Measurements from ENCODE around the gene CCR2. TPM values are rescaled to one million over a fixed set of nuclear protein-coding genes. Genes with fewer than 3 reads are reported as not detected.
"Not testable (repeated sequence)": the region's sequence is repeated elsewhere in the genome, so short reads cannot be mapped to it uniquely, and the experiment has no call there.

The CCR2 gene
- total and polyA plus RNA-seq, 4 donors: 0.13 to 2.2 (median 0.44) TPM; not detected in 1

- H3K27ac ChIP-seq (ENCODE audit: low read depth, low read length); H3K27me3 ChIP-seq (ENCODE audit: control insufficient read depth, insufficient read depth, low read length); H3K36me3 ChIP-seq (ENCODE audit: control insufficient read depth, insufficient read depth, low read length); H3K4me1 ChIP-seq (ENCODE audit: control insufficient read depth, insufficient read depth, low read length); H3K4me3 ChIP-seq (ENCODE audit: low read depth, low read length); DNase-seq (ENCODE audit: low read depth in 4 of 6, low spot score in 6 of 6); H3K9me3 ChIP-seq (ENCODE audit: control insufficient read depth, insufficient read depth, low read length): not testable (repeated sequence)
- 97% methylated on average over 3 of the region's 3 CpGs for WGBS (ENCODE audit: insufficient coverage)
Measured at GRCh38 chr3:46330676-46331075, 23.2 kb upstream of the CCR2 start.

- Histone ChIP-seq H3K9me3 (ENCODE audit: control insufficient read depth, insufficient read depth, low read length) (peaks cover 3% of the 10 kb centered on the region), H3K27ac (ENCODE audit: low read depth, low read length) (no peak overlapping the region), H3K36me3 (ENCODE audit: control insufficient read depth, insufficient read depth, low read length) (no peaks in the 10 kb centered on the region), H3K27me3 (ENCODE audit: control insufficient read depth, insufficient read depth, low read length) (no peaks in the 10 kb centered on the region), H3K4me3 (ENCODE audit: low read depth, low read length) (no peak overlapping the region), H3K4me1 (ENCODE audit: control insufficient read depth, insufficient read depth, low read length) (no peaks in the 10 kb centered on the region)
- DNase-seq (ENCODE audit: low read depth in 4 of 6, low spot score in 6 of 6): peak in 1 of 6 donors; percentile 31
- no CpG with 5 or more reads among the region's 4 CpGs for WGBS (ENCODE audit: insufficient coverage)
Measured at GRCh38 chr3:46334741-46335478, 19.0 kb upstream of the CCR2 start.

- Histone ChIP-seq H3K27me3 (ENCODE audit: control insufficient read depth, insufficient read depth, low read length) (no peaks in the 10 kb centered on the region), H3K4me1 (ENCODE audit: control insufficient read depth, insufficient read depth, low read length) (no peaks in the 10 kb centered on the region), H3K36me3 (ENCODE audit: control insufficient read depth, insufficient read depth, low read length) (no peaks in the 10 kb centered on the region), H3K9me3 (ENCODE audit: control insufficient read depth, insufficient read depth, low read length) (peaks cover 3% of the 10 kb centered on the region), H3K4me3 (ENCODE audit: low read depth, low read length) (no peak overlapping the region), H3K27ac (ENCODE audit: low read depth, low read length) (no peak overlapping the region)
- no CpG with 5 or more reads among the region's 3 CpGs for WGBS (ENCODE audit: insufficient coverage)
- no peak for DNase-seq (ENCODE audit: low read depth in 4 of 6, low spot score in 6 of 6)
Measured at GRCh38 chr3:46335541-46335940, 18.4 kb upstream of the CCR2 start.

- no peak overlapping the region for H3K4me3 ChIP-seq (ENCODE audit: low read depth, low read length)
- no peaks in the 10 kb centered on the region for H3K36me3 ChIP-seq (ENCODE audit: control insufficient read depth, insufficient read depth, low read length)
- H3K9me3 ChIP-seq (ENCODE audit: control insufficient read depth, insufficient read depth, low read length): peaks cover 3% of the 10 kb centered on the region
- H3K4me1 ChIP-seq (ENCODE audit: control insufficient read depth, insufficient read depth, low read length): no peaks in the 10 kb centered on the region
- DNase-seq (ENCODE audit: low read depth in 4 of 6, low spot score in 6 of 6): no peak
- no peak overlapping the region for H3K27ac ChIP-seq (ENCODE audit: low read depth, low read length)
- H3K27me3 ChIP-seq (ENCODE audit: control insufficient read depth, insufficient read depth, low read length): no peaks in the 10 kb centered on the region
Measured at GRCh38 chr3:46337911-46338310, 16.0 kb upstream of the CCR2 start.

GRCh38 chr3:46338840-46339239 lies 15.1 kb upstream of the CCR2 start:
- Histone ChIP-seq H3K27me3 (ENCODE audit: control insufficient read depth, insufficient read depth, low read length) (no peaks in the 10 kb centered on the region), H3K36me3 (ENCODE audit: control insufficient read depth, insufficient read depth, low read length) (no peaks in the 10 kb centered on the region), H3K4me1 (ENCODE audit: control insufficient read depth, insufficient read depth, low read length) (no peaks in the 10 kb centered on the region), H3K27ac (ENCODE audit: low read depth, low read length) (no peak overlapping the region), H3K4me3 (ENCODE audit: low read depth, low read length) (no peak overlapping the region), H3K9me3 (ENCODE audit: control insufficient read depth, insufficient read depth, low read length) (peaks cover 3% of the 10 kb centered on the region)
- DNase-seq (ENCODE audit: low read depth in 4 of 6, low spot score in 6 of 6): no peak
- 100% methylated on average over 1 of the region's 1 CpG for WGBS (ENCODE audit: insufficient coverage)

- Histone ChIP-seq H3K27me3 (ENCODE audit: control insufficient read depth, insufficient read depth, low read length) (no peaks in the 10 kb centered on the region), H3K36me3 (ENCODE audit: control insufficient read depth, insufficient read depth, low read length) (no peaks in the 10 kb centered on the region), H3K27ac (ENCODE audit: low read depth, low read length) (no peak overlapping the region), H3K9me3 (ENCODE audit: control insufficient read depth, insufficient read depth, low read length) (no peaks in the 10 kb centered on the region), H3K4me1 (ENCODE audit: control insufficient read depth, insufficient read depth, low read length) (no peaks in the 10 kb centered on the region), H3K4me3 (ENCODE audit: low read depth, low read length) (no peak overlapping the region)
- WGBS (ENCODE audit: insufficient coverage): 100% methylated on average over 1 of the region's 4 CpGs
- DNase-seq (ENCODE audit: low read depth in 4 of 6, low spot score in 6 of 6): no peak
Measured at GRCh38 chr3:46344476-46344875, 9.4 kb upstream of the CCR2 start.

- Histone ChIP-seq H3K27ac (ENCODE audit: low read depth, low read length) (no peak overlapping the region), H3K27me3 (ENCODE audit: control insufficient read depth, insufficient read depth, low read length) (no peaks in the 10 kb centered on the region), H3K36me3 (ENCODE audit: control insufficient read depth, insufficient read depth, low read length) (no peaks in the 10 kb centered on the region), H3K4me1 (ENCODE audit: control insufficient read depth, insufficient read depth, low read length) (no peaks in the 10 kb centered on the region), H3K9me3 (ENCODE audit: control insufficient read depth, insufficient read depth, low read length) (no peaks in the 10 kb centered on the region), H3K4me3 (ENCODE audit: low read depth, low read length) (no peak overlapping the region)
- WGBS (ENCODE audit: insufficient coverage): 93% methylated on average over 1 of the region's 3 CpGs
- DNase-seq (ENCODE audit: low read depth in 4 of 6, low spot score in 6 of 6): no peak
Measured at GRCh38 chr3:46348823-46349482, 5.0 kb upstream of the CCR2 start.

GRCh38 chr3:46349484-46350261 lies 4.2 kb upstream of the CCR2 start:
- Histone ChIP-seq H3K36me3 (ENCODE audit: control insufficient read depth, insufficient read depth, low read length) (no peaks in the 10 kb centered on the region), H3K27me3 (ENCODE audit: control insufficient read depth, insufficient read depth, low read length) (no peaks in the 10 kb centered on the region), H3K4me3 (ENCODE audit: low read depth, low read length) (no peak overlapping the region), H3K27ac (ENCODE audit: low read depth, low read length) (no peak overlapping the region), H3K4me1 (ENCODE audit: control insufficient read depth, insufficient read depth, low read length) (no peaks in the 10 kb centered on the region), H3K9me3 (ENCODE audit: control insufficient read depth, insufficient read depth, low read length) (no peaks in the 10 kb centered on the region)
- no CpG with 5 or more reads among the region's 2 CpGs for WGBS (ENCODE audit: insufficient coverage)
- DNase-seq (ENCODE audit: low read depth in 4 of 6, low spot score in 6 of 6): no peak

- no peak for DNase-seq (ENCODE audit: low read depth in 4 of 6, low spot score in 6 of 6)
- no peaks in the 10 kb centered on the region for H3K27me3 ChIP-seq (ENCODE audit: control insufficient read depth, insufficient read depth, low read length)
- H3K4me3 ChIP-seq (ENCODE audit: low read depth, low read length): no peak overlapping the region
- no peaks in the 10 kb centered on the region for H3K4me1 ChIP-seq (ENCODE audit: control insufficient read depth, insufficient read depth, low read length)
- no peaks in the 10 kb centered on the region for H3K36me3 ChIP-seq (ENCODE audit: control insufficient read depth, insufficient read depth, low read length)
- WGBS (ENCODE audit: insufficient coverage): 100% methylated on average over 1 of the region's 1 CpG
- no peaks in the 10 kb centered on the region for H3K9me3 ChIP-seq (ENCODE audit: control insufficient read depth, insufficient read depth, low read length)
- H3K27ac ChIP-seq (ENCODE audit: low read depth, low read length): no peak overlapping the region
Measured at GRCh38 chr3:46350262-46350565, 3.7 kb upstream of the CCR2 start.

All from spinal cord (tissue), 10 donors.